Effector memory CD4-positive, alpha-beta T cell (primary cell): ENCODE data around the gene AGAP1.

ENCODE experiments used
- DNase-seq, 3 donors: peaks; one replicate each; pipeline ENCODE4 v3.0.0-alpha.2; 2020
- H3K27ac ChIP-seq: 2 replicates; pipeline ENCODE4 v1.7.0; 2013; ENCODE audit warnings: mild to moderate bottlenecking, low read length, moderate library complexity; ENCODE audit not compliant: insufficient read depth, poor library complexity, severe bottlenecking
- H3K27me3 ChIP-seq: replicated peaks from 2 replicates; pipeline ENCODE4 v1.7.0; 2013; ENCODE audit warnings: mild to moderate bottlenecking, low read length; ENCODE audit not compliant: insufficient read depth, control insufficient read depth, poor library complexity, severe bottlenecking
- H3K36me3 ChIP-seq: 2 replicates; pipeline ENCODE4 v1.7.0; 2013; ENCODE audit warnings: mild to moderate bottlenecking, low read length, moderate library complexity; ENCODE audit not compliant: control insufficient read depth, insufficient read depth
- H3K4me1 ChIP-seq: 2 replicates; pipeline ENCODE4 v1.7.0; 2013; ENCODE audit warnings: low read length, mild to moderate bottlenecking; ENCODE audit not compliant: control insufficient read depth, insufficient read depth, poor library complexity, severe bottlenecking
- H3K4me3 ChIP-seq: 2 replicates; pipeline ENCODE4 v1.7.0; 2013; ENCODE audit warnings: low read length, low read depth, mild to moderate bottlenecking; ENCODE audit not compliant: insufficient read depth, poor library complexity, severe bottlenecking
- H3K9me3 ChIP-seq: 2 replicates; pipeline ENCODE4 v1.7.0; 2013; ENCODE audit warnings: mild to moderate bottlenecking, low read length, moderate library complexity; ENCODE audit not compliant: control insufficient read depth

The AGAP1 gene

DNA sequence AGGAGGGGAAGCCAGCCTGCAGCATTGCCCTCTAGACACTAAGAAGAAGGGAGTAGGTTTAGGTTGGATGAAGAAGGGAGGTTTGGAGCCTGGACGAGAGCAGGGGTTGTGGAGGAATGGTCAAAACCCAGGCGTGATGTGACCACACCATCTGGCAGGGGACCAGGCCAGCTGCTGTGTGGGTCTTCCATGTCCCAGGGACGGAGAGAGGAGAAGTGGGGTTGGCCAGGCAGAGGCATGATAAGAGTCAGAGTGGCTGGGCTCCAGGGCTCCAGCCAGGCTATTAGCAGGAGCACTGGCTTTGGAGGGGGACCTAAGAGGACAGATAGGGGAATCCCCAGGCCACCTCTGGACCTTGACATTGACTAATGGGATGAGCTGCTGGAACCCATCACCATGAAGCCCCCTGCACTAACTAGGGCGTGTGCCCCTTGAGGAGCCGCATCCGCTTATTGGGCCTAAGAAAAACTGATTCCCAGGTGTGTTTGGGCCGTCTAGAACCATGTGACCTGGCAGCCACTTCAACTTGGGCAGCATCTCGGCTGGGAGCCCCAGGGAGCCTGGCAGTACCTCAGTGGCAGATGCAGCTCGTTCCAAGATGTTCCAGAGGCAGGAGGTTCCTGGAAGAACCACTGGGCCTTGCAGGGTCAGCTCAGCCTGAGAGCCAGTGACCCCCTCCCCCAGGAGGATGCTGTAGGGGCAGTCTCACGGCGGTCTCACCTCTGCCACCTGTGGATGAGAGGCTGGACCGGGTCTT is 235.1 kb downstream of the AGAP1 start:
- no peak overlapping the region for H3K27ac ChIP-seq
- no peaks in the 10 kb centered on the region for H3K4me1 ChIP-seq
- no peaks in the 10 kb centered on the region for H3K27me3 ChIP-seq
- H3K4me3 ChIP-seq = no peak overlapping the region
- DNase-seq = no peak
- H3K36me3 ChIP-seq = no peaks in the 10 kb centered on the region
- no peaks in the 10 kb centered on the region for H3K9me3 ChIP-seq

DNA sequence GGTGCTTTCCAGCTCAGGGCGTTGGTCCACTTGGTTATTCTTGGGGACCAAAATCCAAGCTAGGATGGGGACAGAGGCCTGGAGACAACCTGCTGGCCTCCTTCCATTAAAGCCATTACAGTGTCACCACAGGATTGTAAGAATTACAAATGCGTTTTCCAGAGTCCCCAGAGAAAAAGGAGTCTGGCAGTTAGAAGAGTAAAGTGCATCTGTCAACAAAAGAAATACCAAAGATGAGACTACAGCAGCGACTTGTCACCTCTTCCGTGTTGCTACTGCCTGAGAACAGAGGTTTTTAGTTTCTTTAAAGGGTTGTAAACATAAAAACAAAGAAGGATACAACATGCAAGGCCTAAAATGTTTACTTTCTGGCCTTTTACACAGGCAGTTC is 235.7 kb downstream of the AGAP1 start:
- H3K36me3 ChIP-seq = no peaks in the 10 kb centered on the region
- H3K27me3 ChIP-seq = no peaks in the 10 kb centered on the region
- no peaks in the 10 kb centered on the region for H3K9me3 ChIP-seq
- no peak for DNase-seq
- no peak overlapping the region for H3K27ac ChIP-seq
- no peaks in the 10 kb centered on the region for H3K4me1 ChIP-seq
- no peak overlapping the region for H3K4me3 ChIP-seq

DNA sequence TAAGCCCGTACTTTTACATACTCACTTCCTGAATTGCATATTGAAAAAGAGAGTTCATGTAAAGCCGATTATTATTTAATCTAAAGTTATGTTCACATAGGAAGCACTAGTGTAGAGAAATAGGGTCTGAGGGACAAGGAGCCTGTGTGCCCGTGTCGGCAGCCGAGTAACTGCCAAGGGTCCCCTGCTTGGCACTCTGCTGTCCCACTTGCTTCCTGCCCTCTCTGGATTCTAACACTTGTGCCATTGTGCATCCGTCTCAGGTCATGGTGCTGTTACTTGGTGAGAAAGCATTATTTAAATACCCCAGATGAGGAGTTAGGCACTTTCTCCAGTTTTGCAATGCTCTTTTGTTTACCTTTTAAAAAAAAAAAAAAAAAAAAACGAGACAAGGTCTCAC is 236.3 kb downstream of the AGAP1 start:
- Histone ChIP-seq H3K4me3 (no peak overlapping the region), H3K9me3 (no peaks in the 10 kb centered on the region), H3K36me3 (no peaks in the 10 kb centered on the region), H3K4me1 (no peaks in the 10 kb centered on the region), H3K27me3 (no peaks in the 10 kb centered on the region), H3K27ac (no peak overlapping the region)
- DNase-seq = no peak

DNA sequence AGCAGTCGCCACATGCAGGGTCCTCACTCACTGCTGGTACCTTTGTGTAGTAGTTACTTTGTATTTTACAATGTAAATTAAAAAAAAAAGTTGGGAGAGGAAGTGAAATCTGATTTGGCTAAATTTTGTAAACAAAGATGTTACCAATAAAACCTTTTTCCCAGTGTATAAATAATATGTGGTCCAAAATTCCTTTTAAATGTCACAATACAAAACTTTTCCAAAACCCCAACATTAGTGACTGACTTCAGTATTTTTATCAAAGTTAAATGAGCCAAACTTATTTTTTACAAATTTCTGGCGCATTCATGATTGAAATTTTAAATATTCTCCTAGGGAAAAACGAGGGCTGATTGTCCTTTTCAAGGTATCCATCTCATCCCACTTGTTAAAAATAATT is 239.9 kb downstream of the AGAP1 start:
- Histone ChIP-seq H3K4me1 (no peaks in the 10 kb centered on the region), H3K9me3 (no peaks in the 10 kb centered on the region), H3K36me3 (no peaks in the 10 kb centered on the region), H3K27ac (no peak overlapping the region), H3K4me3 (no peak overlapping the region), H3K27me3 (no peaks in the 10 kb centered on the region)
- DNase-seq = no peak

DNA sequence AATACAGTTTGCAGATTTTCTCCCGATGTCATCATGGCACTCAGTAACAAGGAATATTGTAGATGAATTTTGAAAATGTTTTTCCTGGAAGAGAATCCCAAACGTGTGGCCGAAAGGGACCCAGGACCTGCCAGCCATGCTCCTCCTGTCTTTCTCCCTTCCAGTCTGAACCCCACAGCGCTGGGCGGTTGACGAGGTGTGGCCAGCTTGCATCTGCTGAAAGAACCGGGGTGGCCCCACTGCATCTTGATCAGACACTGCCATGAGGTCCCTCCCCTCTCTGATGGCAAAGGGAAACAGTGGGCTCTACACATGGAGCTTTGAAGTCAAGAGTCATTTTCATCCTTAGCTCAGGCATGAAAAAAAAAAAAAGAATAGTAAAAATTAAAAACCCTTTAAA is 240.3 kb downstream of the AGAP1 start:
- H3K27ac ChIP-seq = no peak overlapping the region
- no peaks in the 10 kb centered on the region for H3K36me3 ChIP-seq
- no peaks in the 10 kb centered on the region for H3K27me3 ChIP-seq
- no peaks in the 10 kb centered on the region for H3K4me1 ChIP-seq
- H3K9me3 ChIP-seq = no peaks in the 10 kb centered on the region
- H3K4me3 ChIP-seq = no peak overlapping the region
- DNase-seq = no peak

DNA sequence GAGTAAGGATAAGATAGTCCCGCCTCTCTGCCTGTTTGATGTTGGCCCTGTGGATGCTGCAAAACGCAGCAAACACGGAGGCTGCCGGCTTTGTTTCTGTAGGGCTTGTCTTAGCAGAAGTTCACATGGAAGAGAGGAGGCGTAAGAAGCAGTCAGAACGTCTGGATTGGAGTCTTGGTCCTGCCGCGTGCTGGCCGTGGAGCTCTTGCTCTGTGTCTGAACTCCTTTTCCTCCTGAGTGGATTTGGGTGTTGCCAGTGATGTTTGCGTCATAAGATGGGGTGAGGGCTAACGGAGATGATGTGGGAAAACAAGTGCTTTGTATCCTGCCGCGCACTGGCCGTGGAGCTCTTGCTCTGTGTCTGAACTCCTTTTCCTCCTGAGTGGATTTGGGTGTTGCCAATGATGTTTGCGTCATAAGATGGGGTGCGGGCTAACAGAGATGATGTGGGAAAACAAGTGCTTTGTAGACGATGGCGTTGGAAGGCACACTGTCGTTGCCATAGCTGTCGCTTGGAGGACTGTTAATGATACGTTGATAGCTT is 240.9 kb downstream of the AGAP1 start:
- DNase-seq = no peak
- H3K27me3 ChIP-seq = no peaks in the 10 kb centered on the region
- no peak overlapping the region for H3K27ac ChIP-seq
- no peaks in the 10 kb centered on the region for H3K36me3 ChIP-seq
- no peaks in the 10 kb centered on the region for H3K9me3 ChIP-seq
- H3K4me3 ChIP-seq = no peak overlapping the region
- no peaks in the 10 kb centered on the region for H3K4me1 ChIP-seq

DNA sequence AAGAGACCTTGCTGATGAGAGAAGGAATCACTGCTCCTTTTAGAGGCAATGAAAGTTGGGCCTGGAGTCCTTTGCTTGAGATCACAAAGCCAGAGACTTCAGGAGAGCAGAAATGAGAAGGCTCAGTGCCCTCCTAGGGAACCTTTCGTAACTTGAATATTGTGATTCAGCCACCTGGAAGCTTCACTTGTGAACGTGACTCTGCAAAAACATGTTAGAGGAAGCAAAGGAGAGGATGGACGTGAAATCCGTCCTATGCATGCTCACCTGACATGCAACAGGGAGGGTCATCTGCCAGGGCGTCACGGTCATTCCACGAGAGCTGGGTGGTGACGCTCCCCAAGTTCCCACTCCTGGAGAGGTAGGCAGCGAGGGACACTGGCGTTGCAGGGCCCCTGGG is 243.6 kb downstream of the AGAP1 start:
- Histone ChIP-seq H3K36me3 (no peaks in the 10 kb centered on the region), H3K4me1 (no peaks in the 10 kb centered on the region), H3K4me3 (no peak overlapping the region), H3K27me3 (no peaks in the 10 kb centered on the region), H3K27ac (no peak overlapping the region), H3K9me3 (no peaks in the 10 kb centered on the region)
- DNase-seq = no peak

DNA sequence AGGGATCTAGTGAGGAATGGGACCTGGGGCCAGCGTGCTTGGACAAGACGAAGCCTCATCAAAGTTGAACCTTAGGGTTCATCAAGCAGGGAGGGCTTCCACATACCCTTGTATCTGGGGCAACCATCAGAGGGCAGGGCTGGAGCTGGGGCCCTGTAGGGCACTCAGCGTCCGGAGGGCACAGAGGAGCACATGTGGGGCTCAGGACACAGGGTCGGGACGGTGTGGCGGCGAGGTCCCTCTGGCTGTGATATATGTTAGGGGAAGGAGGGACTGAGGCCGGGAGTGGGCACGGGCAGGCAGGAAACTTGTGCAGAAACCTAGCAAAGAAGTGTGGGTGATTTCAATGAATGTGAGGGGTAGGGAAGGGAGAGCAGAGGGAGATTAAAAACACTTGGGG is 244.0 kb downstream of the AGAP1 start:
- no peak for DNase-seq
- no peaks in the 10 kb centered on the region for H3K27me3 ChIP-seq

DNA sequence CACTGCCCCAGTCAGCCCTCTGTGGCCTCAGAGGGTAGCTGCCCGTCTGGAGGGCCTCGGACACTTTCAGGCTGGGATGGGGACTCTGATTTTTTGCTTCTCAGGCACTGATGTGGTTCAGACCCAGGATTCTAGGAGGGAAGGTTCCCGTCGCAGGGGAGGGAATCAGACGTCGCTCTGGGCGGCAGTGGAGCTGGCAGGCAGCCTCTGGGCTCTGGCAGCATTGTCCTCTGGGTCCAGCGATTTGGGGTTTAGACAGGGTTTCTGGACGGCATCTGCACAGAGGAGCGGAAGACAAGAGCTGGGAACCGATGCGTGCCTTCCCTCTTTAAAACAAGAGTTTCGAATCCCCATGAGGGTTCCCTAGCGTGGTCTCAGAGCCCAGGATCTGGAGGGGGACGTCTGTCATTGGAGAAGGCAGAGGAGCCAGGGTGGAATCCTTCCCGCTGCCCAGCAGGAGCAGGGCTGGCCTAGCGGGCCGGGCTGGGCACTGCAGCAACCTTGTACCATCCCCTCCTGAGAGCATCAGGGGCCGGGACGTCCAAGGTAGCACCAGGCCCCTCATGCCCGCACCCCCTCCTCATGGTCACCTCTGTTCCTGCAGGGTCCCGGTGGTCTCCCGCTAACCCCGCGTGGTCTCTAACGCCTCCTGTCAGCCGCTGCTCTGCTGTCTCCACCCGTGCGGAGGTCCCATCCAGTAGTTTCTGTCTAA is 246.0 kb downstream of the AGAP1 start:
- no peaks in the 10 kb centered on the region for H3K9me3 ChIP-seq
- no peaks in the 10 kb centered on the region for H3K36me3 ChIP-seq
- H3K27me3 ChIP-seq = no peaks in the 10 kb centered on the region
- no peak for DNase-seq
- no peaks in the 10 kb centered on the region for H3K4me1 ChIP-seq
- no peak overlapping the region for H3K27ac ChIP-seq
- no peak overlapping the region for H3K4me3 ChIP-seq

More for the DNA sequence above, 244.0 kb downstream of the AGAP1 start:
- Histone ChIP-seq H3K4me1 (no peaks in the 10 kb centered on the region), H3K4me3 (no peak overlapping the region), H3K27ac (no peak overlapping the region), H3K36me3 (no peaks in the 10 kb centered on the region), H3K9me3 (no peaks in the 10 kb centered on the region)

DNA sequence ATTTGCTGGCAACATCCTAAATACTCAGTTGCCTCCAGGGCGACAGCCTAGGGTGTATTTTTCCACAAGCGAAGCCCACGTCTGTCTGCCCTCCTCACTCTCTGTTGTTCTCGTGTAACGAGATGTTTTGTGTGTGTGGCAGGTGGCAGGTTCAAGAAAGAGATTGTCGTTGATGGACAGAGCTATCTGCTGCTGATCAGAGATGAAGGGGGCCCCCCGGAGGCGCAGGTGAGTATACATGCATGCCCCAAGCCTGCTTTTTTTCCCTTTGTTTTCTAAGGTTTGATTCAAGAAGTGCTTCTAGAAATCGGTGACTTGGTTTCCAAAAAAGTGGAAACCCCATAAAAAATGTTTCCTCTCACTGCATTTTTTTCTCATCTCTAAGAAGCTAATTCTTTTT is 247.0 kb downstream of the AGAP1 start:
- H3K27ac ChIP-seq = no peak overlapping the region
- no peak for DNase-seq

More for the DNA sequence above, 247.0 kb downstream of the AGAP1 start:
- Histone ChIP-seq H3K27me3 (no peaks in the 10 kb centered on the region), H3K9me3 (no peaks in the 10 kb centered on the region), H3K4me3 (no peak overlapping the region), H3K36me3 (no peaks in the 10 kb centered on the region), H3K4me1 (no peaks in the 10 kb centered on the region)
